Stimulated activated CD4-positive, alpha-beta T cell treated with anti-CD3 and anti-CD28 coated beads, Interleukin-2, amount 100 ng/mL, for 4 hours (primary cell): Measurements from ENCODE around the gene SHC3.

Experiments used
- DNase-seq: peaks from one replicate; pipeline ENCODE4 v3.0.0-alpha.2; 2020; ENCODE audit warnings: low read depth

The SHC3 gene

DNA sequence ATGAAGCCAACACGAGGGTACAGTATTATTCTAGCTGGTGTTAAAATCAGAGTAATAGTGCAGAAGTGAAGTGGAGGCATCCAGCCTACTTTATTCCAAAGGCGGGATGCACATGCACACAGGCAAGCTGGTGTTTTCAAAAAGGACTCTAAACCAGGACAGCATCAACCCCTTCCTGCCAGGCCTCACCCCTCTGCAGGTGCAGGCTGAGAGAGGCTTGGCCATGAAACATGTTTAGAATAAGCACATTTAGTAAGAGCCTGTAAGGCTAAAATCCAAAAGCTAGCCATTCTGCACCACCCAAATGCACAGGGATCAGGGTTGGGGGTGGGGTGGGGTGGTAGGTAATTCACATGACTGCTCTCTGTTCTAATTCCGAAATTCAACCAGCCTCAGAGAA, 71.2 kb downstream of the SHC3 start:
- no peak for DNase-seq

DNA sequence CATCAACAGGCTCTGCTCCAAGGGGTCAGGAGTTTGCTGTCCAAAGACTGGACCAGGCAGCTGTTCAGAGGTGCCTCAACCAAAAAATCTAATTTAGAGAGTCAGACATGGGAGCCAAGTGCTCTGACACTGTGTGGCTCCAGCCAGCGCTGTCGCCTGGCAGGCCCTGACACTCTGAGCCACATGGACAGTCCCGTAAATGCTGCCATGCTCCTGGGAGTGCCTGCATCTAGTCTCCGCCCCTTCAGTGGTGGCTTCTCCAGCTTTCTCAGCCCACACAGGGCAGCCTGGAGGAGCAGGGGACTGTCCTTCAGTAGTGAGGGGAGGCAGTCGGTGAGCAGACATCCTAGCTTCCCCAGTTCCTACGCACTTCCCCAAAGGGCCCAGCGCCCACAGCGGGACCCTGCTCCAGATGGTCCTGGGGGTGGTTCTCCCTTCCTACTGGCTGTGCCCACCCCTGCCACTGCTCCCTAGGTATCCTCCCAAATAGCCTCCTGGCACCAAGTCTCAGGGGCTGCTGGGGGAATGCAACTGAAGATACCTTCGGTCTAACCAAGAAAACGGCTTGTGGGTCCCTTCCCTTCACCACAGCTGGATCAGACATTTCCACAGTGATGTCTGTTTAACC, 72.3 kb downstream of the SHC3 start:
- DNase-seq, result no peak

DNA sequence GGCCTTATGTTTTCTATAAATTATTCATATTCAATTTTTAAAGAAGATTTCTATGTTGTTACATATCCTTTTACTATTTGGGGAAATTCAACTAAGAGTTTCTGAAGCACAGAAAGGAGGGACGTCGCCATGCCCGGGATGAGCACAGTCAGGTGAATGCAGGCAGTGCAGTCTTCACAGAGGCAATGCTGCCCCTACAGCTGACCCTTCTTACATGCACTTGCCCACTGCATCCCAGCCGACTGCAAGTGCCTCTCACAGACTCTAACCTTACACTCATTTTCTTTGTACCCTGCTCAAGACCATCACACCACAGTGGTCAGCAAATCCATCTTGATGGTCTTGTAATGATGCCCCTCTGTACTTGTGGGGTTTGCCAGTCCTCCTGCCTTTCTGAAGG, 73.8 kb downstream of the SHC3 start:
- DNase-seq, result no peak

DNA sequence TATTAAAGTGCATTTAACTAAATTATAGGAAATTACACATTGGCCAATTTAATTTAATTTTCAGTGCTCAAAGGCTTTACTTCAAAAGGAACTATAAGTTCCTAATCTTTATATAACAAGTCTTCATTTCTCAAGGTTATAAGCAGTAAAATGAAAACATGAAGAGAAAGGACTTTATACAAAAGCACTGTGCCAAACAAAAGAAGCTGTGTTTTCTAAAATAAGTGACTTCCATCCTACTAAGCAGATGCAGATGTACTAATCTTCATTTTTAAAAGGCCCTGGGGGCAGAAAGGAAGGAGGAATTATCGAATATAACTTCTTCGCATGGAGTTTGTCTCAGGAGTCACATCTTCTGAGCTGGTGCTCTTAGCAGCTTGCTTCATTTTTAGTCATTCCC, 81.4 kb downstream of the SHC3 start:
- no peak for DNase-seq

DNA sequence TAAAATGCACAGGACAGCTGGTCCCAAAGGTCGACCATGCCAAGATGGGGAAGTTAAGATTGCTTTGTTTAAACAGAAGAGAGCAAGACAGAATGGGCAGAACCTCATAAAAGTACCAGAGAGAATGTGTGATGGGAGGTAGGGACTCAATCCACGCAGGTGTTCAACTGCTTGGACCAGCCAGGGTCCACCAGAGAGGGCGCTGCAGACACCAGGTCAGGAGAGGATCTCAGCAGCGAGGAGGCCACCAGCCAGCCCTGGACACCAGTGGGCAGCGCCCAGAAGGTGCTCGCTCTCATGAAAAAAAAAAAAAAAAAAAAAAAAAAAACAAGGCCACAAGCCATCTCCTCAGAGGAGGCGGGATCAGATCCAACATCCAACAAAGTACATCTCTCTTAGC, 81.8 kb downstream of the SHC3 start:
- no peak for DNase-seq

DNA sequence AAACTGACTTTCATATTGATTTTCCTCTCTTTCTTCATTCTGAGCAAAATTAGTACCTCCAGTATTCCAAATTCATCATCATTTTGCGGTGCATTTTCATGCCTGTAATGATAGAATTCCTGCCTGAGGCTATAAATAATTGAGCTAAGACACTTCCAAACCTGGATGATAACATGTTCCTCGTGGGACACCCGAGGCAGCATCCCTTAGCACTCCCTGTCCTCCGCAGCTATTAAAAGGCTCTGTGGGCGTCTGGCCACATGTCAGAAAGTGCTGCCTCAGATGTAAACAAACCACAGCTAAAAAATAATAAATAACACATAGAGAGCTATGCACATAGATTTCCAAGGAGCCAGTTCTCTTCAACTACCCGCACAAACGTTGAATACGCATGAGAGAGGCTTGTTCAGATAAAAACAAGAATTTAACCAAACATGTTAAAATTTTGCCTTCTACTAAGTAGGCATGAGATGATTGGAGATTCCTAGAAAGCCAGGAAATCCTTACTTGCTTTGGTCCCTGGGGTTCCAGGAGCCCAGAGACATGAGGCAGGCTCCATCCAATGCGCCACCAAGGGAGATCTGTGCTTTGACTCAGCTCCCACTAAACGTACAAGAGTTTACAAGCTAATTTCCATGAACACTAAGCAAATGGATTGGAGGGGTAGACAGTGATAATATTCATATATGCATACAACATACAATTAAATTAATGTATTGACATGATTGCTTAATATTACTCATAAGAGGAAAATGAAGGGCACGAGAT, 82.7 kb downstream of the SHC3 start:
- DNase-seq, result no peak

DNA sequence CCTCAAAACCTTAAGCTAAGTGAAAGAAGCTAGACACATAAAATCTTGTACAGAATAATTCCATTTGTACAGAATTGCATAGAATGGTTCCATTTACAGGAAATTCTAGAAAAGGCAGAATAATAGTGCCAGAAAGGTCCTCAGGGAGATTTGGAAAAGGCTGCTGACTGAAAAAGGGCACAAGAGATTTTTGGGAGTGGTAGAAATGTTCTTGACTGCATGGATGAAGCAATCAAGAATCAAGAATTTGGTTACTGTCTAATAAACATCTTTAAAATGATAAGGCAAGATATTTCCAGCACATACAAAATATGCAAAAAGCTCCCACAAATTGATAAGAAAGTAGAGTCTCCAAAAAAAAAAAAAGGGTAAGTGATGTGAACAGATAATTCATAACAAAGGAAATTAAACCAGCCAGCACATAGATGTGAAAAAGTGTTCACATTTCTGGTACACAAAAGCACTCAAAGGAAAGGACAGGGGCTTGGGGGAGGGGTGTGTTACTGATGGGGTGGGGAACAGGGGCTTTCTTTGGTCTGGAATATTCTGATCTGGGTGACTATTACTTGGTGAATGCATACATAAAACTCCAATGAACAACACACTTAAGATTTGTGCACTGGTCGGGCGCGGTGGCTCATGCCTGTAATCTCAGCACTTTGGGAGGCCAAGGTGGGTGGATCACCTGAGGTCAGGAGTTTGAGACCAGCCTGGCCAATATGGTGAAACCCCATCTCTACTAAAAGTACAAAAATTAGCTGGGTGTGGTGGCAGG, 85.2 kb downstream of the SHC3 start:
- DNase-seq, result no peak

DNA sequence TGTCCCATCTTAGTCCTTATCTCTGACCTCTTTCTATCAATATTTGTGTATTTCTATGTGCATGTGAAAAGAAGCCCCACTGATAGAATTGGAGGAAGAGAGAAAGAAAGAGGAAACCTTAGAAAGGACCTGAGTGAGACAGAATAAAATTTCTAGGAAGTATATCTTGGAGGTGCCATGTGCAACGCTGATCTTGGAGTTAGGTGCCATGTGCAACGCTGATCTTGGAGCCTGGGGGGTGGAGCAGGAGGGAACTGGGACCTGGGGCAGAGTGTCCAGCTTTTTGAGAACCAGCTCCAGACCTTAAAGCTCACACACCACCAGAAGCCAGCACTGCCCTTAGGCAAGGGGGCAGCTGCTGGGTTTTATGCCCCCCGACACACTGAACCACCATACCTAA, 89.4 kb downstream of the SHC3 start:
- no peak for DNase-seq

DNA sequence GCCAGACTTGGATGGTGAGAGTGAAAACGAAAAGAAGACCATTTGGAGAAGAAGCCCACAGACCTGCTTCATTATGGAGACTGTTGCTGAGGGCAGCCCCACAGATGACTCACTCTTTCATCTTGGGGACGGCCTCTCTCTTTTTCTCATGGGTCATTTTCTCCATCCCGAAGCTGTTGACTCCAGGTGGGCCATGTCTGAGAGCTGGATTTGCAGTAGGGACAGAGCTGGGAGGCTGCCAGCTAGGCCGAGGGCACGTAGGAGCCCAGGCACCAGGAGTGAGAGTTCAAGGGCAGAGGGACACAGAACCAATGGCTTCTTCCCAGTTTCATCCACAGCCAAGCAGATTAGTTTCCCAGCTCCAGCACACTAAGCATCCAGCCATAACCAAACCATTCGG, 95.0 kb downstream of the SHC3 start:
- no peak for DNase-seq

DNA sequence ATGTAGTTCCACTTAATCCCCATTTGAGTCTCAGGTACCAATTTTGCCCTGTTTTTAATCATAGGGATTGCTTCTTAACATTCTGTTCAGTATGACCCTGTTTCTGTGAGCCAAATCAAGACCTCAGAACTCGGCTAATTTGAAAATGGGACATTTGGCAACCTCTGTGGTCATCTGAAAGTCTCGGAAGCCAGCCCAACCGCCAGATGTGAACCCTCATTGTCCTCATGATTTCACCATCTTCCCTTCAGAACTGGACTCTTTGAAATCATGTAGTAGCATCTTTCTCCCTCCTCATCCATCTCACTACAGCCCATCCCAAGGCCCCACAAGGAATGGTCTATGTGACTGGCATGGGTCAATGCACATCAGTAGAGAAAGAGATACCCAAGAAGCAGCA, 98.4 kb downstream of the SHC3 start:
- DNase-seq, result no peak

DNA sequence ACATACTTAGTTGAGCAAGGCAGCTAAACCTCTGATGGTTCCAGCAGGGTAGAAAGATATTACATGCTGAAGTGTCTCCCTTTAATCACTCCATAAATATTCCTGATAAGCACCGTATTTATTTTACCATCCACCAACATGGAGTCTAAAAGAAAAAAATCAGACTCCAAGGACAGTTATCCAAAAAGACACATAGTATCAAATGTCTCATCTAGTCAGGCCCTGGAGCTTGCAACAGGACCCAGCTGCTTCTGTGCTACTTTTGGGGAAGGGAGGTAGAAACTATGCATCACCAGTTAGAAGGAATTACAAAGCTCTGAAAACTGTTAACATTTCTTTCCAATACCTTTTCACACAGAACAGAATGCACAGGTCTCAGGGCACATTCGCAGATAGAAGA, 99.2 kb downstream of the SHC3 start:
- DNase-seq, result no peak

DNA sequence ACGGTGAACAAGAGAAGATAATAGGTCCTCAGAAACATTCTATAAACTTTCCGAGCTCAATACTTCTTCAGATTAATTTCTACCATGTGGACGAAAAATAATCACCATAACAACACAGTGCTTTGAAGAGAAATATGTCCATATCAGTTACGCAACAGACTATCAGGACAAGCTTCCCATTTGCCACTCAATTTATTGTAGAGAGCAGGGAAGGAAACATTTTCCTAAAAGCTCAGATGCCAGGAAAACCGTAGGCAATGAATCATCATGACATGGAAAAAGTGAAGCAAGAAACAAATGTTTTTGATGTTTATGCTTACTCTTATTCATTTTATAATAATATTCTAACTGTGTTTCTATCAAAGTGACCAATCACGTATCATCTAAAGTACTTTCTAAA, 99.8 kb downstream of the SHC3 start:
- no peak for DNase-seq

DNA sequence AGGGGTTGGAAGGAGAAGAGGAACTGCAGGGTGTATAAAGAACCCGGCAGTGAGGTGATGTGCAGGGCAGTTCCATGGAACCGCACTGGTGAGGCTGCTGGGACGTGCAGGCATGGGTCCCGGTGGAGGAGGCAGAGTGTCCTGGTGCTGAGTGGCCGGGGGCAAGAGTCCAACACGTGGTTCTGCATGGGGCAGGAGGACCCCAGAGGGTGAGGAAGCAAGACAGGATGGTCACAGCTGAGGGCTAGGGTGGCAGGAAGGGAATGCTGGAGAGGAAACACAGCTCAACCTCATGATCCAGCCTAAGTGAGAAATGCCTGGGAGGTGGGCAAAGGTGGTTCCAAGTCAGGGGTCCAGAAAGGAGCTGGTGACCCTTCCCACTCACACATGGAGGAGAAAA, 100.2 kb downstream of the SHC3 start:
- no peak for DNase-seq

DNA sequence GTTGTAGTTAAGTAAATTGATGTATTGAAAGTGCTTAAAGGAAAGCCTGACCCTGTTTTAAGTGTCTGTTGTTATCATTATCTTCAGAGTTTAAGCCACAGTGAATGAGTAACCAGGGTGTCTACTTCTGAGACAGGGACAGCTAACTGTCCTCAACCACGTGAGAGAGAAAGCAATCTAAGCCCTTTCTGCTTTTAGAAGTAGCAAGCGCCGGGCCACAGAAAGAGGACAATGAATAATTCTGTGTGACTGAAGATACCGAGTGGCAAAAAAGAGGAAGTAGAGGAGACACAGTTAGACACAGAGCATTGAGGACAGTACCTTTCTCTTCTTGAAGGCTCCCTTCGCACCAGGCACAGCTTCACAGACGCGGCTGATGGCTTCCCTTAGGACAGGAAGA, 101.1 kb downstream of the SHC3 start:
- no peak for DNase-seq

DNA sequence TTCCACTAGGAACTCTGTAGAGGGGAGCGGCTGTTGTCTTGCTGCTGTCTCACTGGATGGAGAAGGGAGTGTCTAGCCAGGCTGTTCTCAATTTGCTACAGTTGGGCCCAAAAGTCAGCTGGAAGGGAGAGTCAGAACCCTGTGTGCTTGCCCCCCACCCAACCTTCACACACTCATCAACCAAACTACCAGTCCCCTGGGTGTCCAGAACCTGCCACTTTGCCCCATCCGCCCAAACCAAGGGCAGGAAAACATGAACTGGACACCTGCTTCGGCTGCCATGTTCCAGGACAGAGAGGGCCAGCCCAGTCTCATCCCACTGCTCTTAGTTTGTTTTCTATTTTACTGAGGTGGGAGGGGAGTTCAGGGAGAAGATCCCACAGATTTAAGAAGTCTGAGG, 105.2 kb downstream of the SHC3 start:
- DNase-seq, result no peak

DNA sequence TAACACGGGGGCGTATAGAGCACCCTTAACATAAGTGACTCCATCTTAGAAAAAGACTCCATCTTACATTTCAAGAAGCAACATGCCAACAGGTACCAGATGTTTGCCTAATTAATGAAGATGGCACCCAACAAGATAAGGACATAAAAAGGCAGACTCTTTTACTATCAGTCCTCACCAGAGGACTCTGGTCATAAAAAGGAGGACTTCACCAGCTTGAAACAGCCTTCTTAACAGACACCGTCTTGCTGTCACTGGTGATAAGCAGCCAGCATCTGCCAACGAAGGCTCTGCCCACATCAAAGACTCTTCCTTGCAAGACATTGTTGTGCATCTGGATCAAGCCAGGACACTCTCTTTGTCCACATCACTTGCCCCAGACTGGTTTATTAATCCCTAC, 107.0 kb downstream of the SHC3 start:
- DNase-seq, result no peak

DNA sequence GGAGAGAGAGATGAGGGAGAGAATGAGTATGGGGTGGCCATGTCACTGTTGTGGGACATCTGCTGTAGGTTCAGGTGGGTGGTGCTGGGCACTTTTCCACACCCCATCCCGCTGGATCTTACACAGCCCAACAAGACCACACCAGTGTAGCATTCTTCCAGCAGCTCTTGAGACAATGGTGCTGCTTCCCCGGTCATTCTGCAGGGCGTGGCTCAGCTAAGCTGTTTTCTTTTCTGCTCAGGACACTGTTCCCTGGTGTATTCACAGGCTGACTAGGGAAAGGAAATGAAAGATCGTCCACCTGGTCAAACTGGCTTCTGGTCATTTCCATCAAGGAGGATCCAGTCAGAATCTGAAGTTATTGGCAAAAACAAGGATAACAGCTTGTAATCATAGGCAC, 111.8 kb downstream of the SHC3 start:
- no peak for DNase-seq

DNA sequence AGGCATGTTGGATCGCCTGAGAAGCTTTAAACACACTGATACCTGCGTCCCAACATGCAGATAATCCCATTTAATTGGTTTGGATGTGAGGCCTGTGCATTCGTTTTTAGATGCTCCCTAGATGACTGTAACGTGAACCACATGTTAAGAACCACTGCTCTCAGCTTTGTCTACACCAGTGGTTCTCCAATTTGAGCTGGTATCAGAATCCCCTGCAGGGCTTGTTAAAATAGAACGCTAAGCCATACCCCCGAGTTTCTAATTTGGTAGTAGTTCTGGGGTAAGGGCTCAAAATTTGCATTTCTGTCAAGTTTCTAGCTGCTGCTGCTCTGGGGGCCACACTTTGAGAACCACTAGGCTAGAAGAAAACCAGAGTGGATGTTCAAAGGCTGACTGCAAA, 112.7 kb downstream of the SHC3 start:
- DNase-seq, result no peak

DNA sequence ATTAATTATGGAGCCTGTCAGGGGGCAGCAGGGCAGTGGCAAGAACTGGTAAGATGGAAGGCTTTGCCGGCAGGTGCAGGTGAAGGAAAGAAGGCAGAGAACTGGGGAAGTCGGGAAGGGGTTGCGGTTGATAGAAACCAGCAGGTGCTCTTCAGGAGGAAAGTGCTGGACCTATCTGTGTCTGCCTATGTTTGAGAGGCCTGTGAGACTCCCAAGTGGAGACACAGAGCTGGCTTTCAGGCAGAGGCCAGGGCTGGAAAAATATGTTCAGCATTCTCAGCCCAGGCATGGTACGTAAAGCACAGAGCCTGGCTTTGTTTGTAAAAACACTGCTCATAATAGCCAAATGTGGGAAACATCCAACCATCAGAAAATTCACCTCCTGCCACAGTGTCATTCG, 117.8 kb downstream of the SHC3 start:
- no peak for DNase-seq

DNA sequence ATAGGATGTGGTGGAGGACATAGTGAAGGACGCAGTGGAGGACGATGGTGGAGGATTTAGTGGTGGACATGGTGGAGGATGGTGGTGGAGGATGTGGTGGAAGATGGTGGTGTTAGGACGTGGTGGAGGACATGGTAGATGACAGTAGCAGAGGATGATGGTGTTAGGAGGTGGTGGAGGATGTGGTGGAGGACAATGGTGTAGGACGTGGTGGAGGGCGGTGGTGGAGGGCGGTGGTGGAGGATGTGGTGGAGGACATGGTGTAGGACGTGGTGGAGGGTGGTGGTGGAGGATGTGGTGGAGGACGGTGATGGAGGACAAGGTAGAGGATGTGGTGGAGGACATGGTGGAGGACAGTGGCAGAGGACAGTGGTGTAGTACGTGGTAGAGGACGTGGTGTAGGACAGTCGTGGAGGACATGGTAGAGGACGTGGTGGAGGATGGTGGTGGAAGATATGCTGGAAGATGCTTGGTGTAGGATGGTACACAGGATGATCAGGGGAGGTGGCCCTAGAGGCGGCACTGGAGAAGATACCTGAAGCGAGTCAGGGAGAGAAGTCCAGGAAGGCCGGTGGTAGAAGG, 118.6 kb downstream of the SHC3 start:
- no peak for DNase-seq

DNA sequence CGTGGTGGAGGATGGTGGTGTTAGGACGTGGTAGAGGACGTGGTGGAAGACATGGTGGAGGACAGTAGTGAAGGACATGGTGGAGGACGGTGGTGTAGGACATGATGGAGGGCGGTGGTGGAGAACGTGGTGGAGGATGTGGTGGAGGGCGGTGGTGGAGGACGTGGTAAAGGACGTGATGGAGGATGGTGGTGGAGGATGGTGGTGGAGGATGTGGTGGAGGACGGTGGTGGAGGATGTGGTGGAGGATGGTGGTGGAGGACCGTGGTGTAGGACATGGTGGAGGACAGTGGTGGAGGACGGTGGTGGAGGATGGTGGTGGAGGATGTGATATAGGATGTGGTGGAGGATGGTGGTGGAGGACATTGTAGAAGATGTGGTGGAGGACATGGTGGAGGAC, 119.7 kb downstream of the SHC3 start:
- DNase-seq, result no peak

DNA sequence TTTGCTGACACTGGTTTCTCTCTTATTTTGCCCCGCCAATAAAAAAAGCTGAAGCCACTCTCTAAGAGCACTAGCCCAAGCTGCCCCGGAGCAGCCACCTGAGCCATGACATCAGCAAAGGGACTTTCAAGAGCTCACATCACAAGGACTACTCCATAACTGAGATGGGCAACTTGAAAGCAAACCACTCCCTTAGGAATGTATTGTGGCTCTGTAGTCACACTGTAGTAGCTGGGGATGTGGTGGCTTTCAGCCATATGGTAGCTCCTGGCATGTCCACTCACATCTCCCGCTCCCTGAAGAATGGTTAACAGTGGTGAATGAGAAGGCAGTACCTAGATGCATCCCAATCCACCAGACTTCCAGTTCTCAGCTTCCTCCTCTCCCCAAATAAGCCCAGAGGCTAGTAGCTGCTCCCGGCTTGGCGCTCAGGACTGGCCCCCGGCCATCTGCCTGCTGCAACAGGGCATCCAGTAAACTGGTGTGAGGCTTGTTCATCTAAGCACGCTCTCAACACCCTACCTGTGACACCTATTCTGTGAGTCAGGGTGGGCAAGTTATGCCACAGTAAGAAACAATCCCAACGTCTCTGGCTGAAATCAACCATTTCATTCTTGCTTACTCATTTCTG, 123.6 kb downstream of the SHC3 start:
- DNase-seq, result no peak

DNA sequence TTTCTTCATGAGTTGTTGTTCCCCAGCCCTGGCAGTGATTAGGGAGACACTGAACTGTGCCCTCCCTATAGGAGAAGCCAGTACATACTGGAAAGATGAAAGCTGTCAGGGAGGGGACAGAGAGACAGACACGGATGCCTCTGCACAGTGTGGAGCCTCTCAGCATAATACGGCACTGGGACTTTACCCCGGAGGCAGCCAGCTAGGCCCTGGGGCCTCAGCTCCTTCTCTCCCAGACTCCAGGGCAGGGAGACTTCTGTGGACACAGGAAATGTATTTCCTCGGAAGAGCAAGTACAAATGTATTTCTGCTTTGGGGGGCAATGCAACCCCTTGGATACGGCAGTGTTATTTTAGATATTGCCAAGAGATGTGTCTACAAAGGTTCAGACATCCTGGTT, 125.3 kb downstream of the SHC3 start:
- DNase-seq, result no peak
